ENCODE measurements around the gene TOP1. TPM values are rescaled to one million over a fixed set of nuclear protein-coding genes. Genes with fewer than 3 reads are reported as not detected.

The TOP1 gene
- total RNA-seq, 3 donors from 2014 or later (not counting 1 experiment from before 2014, with no cell fraction given), result 32.2 to 36.3 (median 36.3) TPM

- H3K27me3 Mint-ChIP-seq (ENCODE audit: low read depth in 2 of 2), result no peaks in the 10 kb centered on the region
- Histone ChIP-seq H3K36me3 (ENCODE audit: control insufficient read depth, insufficient read depth, low read length) (peaks cover 9% of the 10 kb centered on the region), H3K9me3 (ENCODE audit: control insufficient read depth, insufficient read depth, low read length) (no peaks in the 10 kb centered on the region), H3K27me3 (ENCODE audit: control insufficient read depth, insufficient read depth, low read length) (no peaks in the 10 kb centered on the region), H3K4me3 (ENCODE audit: low read length) (no peak overlapping the region), H3K27ac (ENCODE audit: low read length) (peak overlapping the region; percentile 19), H3K4me1 (ENCODE audit: control insufficient read depth, insufficient read depth, low read length) (peaks cover 92% of the 10 kb centered on the region)
- ATAC-seq (no peak), DNase-seq (no peak)
- no peaks in the 10 kb centered on the region for H3K9me3 Mint-ChIP-seq
- no peaks in the 10 kb centered on the region for H3K36me3 Mint-ChIP-seq
- peaks cover 89 to 94% of the 10 kb centered on the region in 2 donors for H3K4me1 Mint-ChIP-seq
- H3K4me3 Mint-ChIP-seq, result no peak overlapping the region
- H3K27ac Mint-ChIP-seq, result peak overlapping the region; percentile 93 to 97
- 96% methylated on average over 7 of the region's 7 CpGs for WGBS (ENCODE audit: insufficient coverage)
- TF ChIP-seq CTCF (IDR thresholded peaks at IDR 0.05), result no peak
- intact Hi-C loops (cut with micrococcal nuclease), result no loop called here
These were observed 126.6 kb downstream of the TOP1 start for GRCh38 chr20:41155261-41155660.

DNA sequence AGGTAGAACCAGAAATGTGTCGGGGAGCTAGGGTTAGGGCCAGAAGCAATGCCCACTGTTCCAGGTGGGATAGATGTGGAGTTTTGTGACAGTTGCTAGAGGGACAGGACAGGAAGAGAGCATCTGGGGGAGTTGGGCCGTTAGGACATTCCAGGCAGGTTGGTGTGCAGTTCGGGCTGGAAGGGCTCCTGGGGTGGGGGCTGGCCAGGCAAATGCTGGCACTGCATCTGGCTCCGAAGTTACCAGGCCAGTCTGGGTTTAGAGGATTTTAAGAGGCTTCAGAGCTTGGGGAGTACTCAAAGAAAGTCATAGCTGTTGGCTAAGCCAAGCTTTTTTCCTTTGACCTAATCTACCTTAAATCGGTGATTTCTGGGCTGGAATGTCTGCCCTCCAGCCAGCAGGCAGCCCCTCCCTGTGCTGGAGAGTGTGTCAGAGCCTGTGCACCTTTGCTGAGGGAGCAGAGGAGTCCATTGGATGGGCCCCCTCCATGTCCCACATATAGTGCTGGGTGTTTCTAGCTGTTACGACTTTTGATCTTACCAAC is 129.5 kb downstream of the TOP1 start:
- H3K27me3 ChIP-seq (ENCODE audit: control insufficient read depth, insufficient read depth, low read length), result no peaks in the 10 kb centered on the region
- H3K36me3 Mint-ChIP-seq, result no peaks in the 10 kb centered on the region
- H3K36me3 ChIP-seq (ENCODE audit: control insufficient read depth, insufficient read depth, low read length), result peaks cover 32% of the 10 kb centered on the region
- peak overlapping the region; percentile 79 for H3K4me3 Mint-ChIP-seq
- H3K27ac Mint-ChIP-seq, result peak overlapping the region; percentile 93 to 97
- H3K4me3 ChIP-seq (ENCODE audit: low read length), result no peak overlapping the region
- no peaks in the 10 kb centered on the region for H3K27me3 Mint-ChIP-seq (ENCODE audit: low read depth in 2 of 2)
- no peak for TF ChIP-seq CTCF (IDR thresholded peaks at IDR 0.05)
- intact Hi-C loops (cut with micrococcal nuclease), result no loop called here
- 92% methylated on average over 6 of the region's 6 CpGs for WGBS (ENCODE audit: insufficient coverage)
- no peaks in the 10 kb centered on the region for H3K9me3 Mint-ChIP-seq
- ATAC-seq, result no peak
- peaks cover 91% of the 10 kb centered on the region for H3K4me1 ChIP-seq (ENCODE audit: control insufficient read depth, insufficient read depth, low read length)
- peak overlapping the region; percentile 88 for H3K27ac ChIP-seq (ENCODE audit: low read length)
- DNase-seq, result no peak
- no peaks in the 10 kb centered on the region for H3K9me3 ChIP-seq (ENCODE audit: control insufficient read depth, insufficient read depth, low read length)
- peaks cover 81 to 82% of the 10 kb centered on the region in 2 donors for H3K4me1 Mint-ChIP-seq

DNA sequence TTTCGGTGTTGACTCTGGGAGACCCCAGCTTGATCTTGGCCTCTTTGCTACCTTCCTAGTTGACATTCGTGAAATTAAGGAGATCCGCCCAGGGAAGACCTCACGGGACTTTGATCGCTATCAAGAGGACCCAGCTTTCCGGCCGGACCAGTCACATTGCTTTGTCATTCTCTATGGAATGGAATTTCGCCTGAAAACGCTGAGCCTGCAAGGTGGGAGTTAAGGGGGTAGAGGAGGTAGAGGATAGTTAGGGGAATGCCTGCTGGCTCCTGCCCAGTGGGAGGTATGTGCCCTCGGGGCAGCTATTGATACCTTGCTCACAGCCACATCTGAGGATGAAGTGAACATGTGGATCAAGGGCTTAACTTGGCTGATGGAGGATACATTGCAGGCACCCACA is 130.9 kb downstream of the TOP1 start:
- TF ChIP-seq CTCF (IDR thresholded peaks at IDR 0.05), result no peak
- no peaks in the 10 kb centered on the region for H3K9me3 Mint-ChIP-seq
- peaks cover 0 to 5% of the 10 kb centered on the region in 2 donors for H3K27me3 Mint-ChIP-seq (ENCODE audit: low read depth in 2 of 2)
- H3K27ac ChIP-seq (ENCODE audit: low read length), result peak overlapping the region; percentile 88
- DNase-seq (no peak), ATAC-seq (no peak)
- peaks cover 70 to 76% of the 10 kb centered on the region in 2 donors for H3K4me1 Mint-ChIP-seq
- no peaks in the 10 kb centered on the region for H3K9me3 ChIP-seq (ENCODE audit: control insufficient read depth, insufficient read depth, low read length)
- H3K36me3 Mint-ChIP-seq, result peaks cover 9% of the 10 kb centered on the region
- intact Hi-C loops (cut with micrococcal nuclease), result no loop called here
- no peaks in the 10 kb centered on the region for H3K27me3 ChIP-seq (ENCODE audit: control insufficient read depth, insufficient read depth, low read length)
- H3K27ac Mint-ChIP-seq, result peak overlapping the region; percentile 93 to 97
- H3K4me3 ChIP-seq (ENCODE audit: low read length), result no peak overlapping the region
- 95% methylated on average over 10 of the region's 10 CpGs for WGBS (ENCODE audit: insufficient coverage)
- no peak overlapping the region for H3K4me3 Mint-ChIP-seq
- H3K36me3 ChIP-seq (ENCODE audit: control insufficient read depth, insufficient read depth, low read length), result peaks cover 46% of the 10 kb centered on the region
- peaks cover 83% of the 10 kb centered on the region for H3K4me1 ChIP-seq (ENCODE audit: control insufficient read depth, insufficient read depth, low read length)

DNA sequence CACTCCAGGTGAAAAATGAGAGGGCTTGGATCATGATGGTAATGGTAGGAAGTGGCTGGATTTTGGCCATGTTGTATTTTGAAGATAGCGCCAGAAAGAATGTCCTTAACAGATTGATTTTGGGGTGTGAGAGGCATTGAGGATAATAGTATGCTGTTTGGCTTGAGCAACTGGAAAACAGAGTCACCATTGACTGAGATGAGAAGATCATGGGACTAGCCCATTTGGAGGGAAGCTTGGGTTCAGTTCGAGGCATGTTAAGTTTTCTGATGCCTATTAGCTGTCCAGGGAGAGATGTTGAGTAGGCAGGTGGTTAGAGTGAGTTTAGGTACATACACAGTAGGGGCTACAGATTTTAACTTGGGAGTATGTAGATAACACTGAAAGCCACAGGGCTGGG is 132.1 kb downstream of the TOP1 start:
- peak overlapping the region; percentile 9 for H3K27ac ChIP-seq (ENCODE audit: low read length)
- no peak for TF ChIP-seq CTCF (IDR thresholded peaks at IDR 0.05)
- H3K27me3 ChIP-seq (ENCODE audit: control insufficient read depth, insufficient read depth, low read length), result no peaks in the 10 kb centered on the region
- H3K4me1 ChIP-seq (ENCODE audit: control insufficient read depth, insufficient read depth, low read length), result peaks cover 72% of the 10 kb centered on the region
- intact Hi-C loops (cut with micrococcal nuclease), result no loop called here
- H3K4me1 Mint-ChIP-seq, result peaks cover 59 to 65% of the 10 kb centered on the region in 2 donors
- H3K36me3 ChIP-seq (ENCODE audit: control insufficient read depth, insufficient read depth, low read length), result peaks cover 57% of the 10 kb centered on the region
- DNase-seq, result no peak
- no peak overlapping the region for H3K4me3 ChIP-seq (ENCODE audit: low read length)
- no peaks in the 10 kb centered on the region for H3K9me3 ChIP-seq (ENCODE audit: control insufficient read depth, insufficient read depth, low read length)
- peak overlapping the region; percentile 93 to 97 for H3K27ac Mint-ChIP-seq
- ATAC-seq, result no peak
- H3K4me3 Mint-ChIP-seq, result no peak overlapping the region
- 99% methylated on average over 2 of the region's 2 CpGs for WGBS (ENCODE audit: insufficient coverage)
- no peaks in the 10 kb centered on the region for H3K9me3 Mint-ChIP-seq
- peaks cover 0 to 5% of the 10 kb centered on the region in 2 donors for H3K27me3 Mint-ChIP-seq (ENCODE audit: low read depth in 2 of 2)
- H3K36me3 Mint-ChIP-seq, result peaks cover 11% of the 10 kb centered on the region
